Caco-2 (cell line): ENCODE measurements around the gene CPED1. TPM values are rescaled to one million over a fixed set of nuclear protein-coding genes. Genes with fewer than 3 reads are reported as not detected.

Experiments used
- BruUV-seq: library from RNA; stranded (reverse); fragments of 400-500 nt; replicated peaks from 2 replicates; lab custom pipeline; 2021; lab: Mats Ljungman, UMichigan
- CTCF ChIA-PET: fragments of 300-600 bp; sonication (Branson Sonifier 250); formaldehyde crosslinking; loops from one replicate; lab custom pipeline; 2022; ENCODE audit warnings: antibody characterized with exemption; lab: Charles Lee
- POLR2A ChIA-PET: fragments of 300-600 bp; sonication (Branson Sonifier 250); formaldehyde crosslinking; loops from one replicate; lab custom pipeline; 2022; ENCODE audit warnings: antibody characterized with exemption; lab: Charles Lee
- DNase-seq, 2 experiments: peaks; one replicate each; pipeline versions ENCODE4 v3.0.0 to v3.0.0-alpha.2; 2020 to 2022
- H3K27me3 ChIP-seq: replicated peaks from 2 replicates; pipeline ENCODE4 v1.6.0; 2011; ENCODE audit warnings: low read length; ENCODE audit not compliant: control insufficient read depth, insufficient read depth
- H3K36me3 ChIP-seq: 2 replicates; pipeline ENCODE4 v1.5.1; 2011; ENCODE audit warnings: low read length; ENCODE audit not compliant: control insufficient read depth, insufficient read depth
- H3K4me1 ChIP-seq: fragments of 250-450 bp; sonication (Bioruptor Pico); 2 replicates; pipeline ENCODE4 v1.5.1; 2020; ENCODE audit warnings: mild to moderate bottlenecking
- H3K4me3 ChIP-seq: 2 replicates; pipeline ENCODE4 v1.5.1; 2011; ENCODE audit warnings: low read depth, mild to moderate bottlenecking, control low read depth, low read length
- H3K9me3 ChIP-seq: fragments of 250-450 bp; sonication (Bioruptor Pico); 2 replicates; pipeline ENCODE4 v1.5.1; 2020; ENCODE audit warnings: mild to moderate bottlenecking, moderate library complexity
- H3K27ac Mint-ChIP-seq: one replicate; pipeline ENCODE4 v1.8.0; 2022; ENCODE audit warnings: mixed read lengths; ENCODE audit not compliant: unreplicated experiment
- H3K27me3 Mint-ChIP-seq: one replicate; pipeline ENCODE4 v1.8.0; 2022; ENCODE audit warnings: mixed read lengths; ENCODE audit not compliant: insufficient read depth, unreplicated experiment
- H3K36me3 Mint-ChIP-seq: one replicate; pipeline ENCODE4 v1.8.0; 2022; ENCODE audit warnings: mild to moderate bottlenecking, mixed read lengths; ENCODE audit not compliant: insufficient read depth, unreplicated experiment
- H3K4me1 Mint-ChIP-seq: one replicate; pipeline ENCODE4 v1.8.0; 2022; ENCODE audit warnings: low read depth, mixed read lengths; ENCODE audit not compliant: unreplicated experiment
- H3K4me3 Mint-ChIP-seq: one replicate; pipeline ENCODE4 v1.8.0; 2022; ENCODE audit warnings: mild to moderate bottlenecking, moderate library complexity, mixed read lengths; ENCODE audit not compliant: unreplicated experiment
- H3K9me3 Mint-ChIP-seq: one replicate; pipeline ENCODE4 v1.8.0; 2022; ENCODE audit warnings: mixed read lengths; ENCODE audit not compliant: unreplicated experiment
- CTCF ChIP-seq, 2 experiments: fragments of 200-600 bp in 1 of 2; IDR thresholded peaks; 1 replicate in 1 of 2; 2 replicates in 1 of 2; pipeline versions ENCODE4 v1.5.1 to v1.8.0; 2011 to 2022; ENCODE audit warnings: antibody characterized with exemption in 1 of 2, control low read depth in 1 of 2, inconsistent platforms in 1 of 2, low read depth in 1 of 2, low read length in 1 of 2, mild to moderate bottlenecking in 1 of 2, moderate library complexity in 1 of 2; ENCODE audit not compliant: insufficient read depth in 1 of 2, severe bottlenecking in 1 of 2, unreplicated experiment in 1 of 2
- intact Hi-C: fragments of 100-400 bp; cut with micrococcal nuclease; formaldehyde crosslinking; loops from one replicate; pipeline ENCODE4 v1.10.0; 2022; ENCODE audit not compliant: unreplicated experiment
- total RNA-seq: library from RNA; stranded (reverse); gene quantifications from 2 replicates; pipeline ENCODE4 v1.2.3, GENCODE V29; 2022

Gene CPED1
- total RNA-seq, 1 experiment from 2014 or later, result 0.23 TPM

DNA sequence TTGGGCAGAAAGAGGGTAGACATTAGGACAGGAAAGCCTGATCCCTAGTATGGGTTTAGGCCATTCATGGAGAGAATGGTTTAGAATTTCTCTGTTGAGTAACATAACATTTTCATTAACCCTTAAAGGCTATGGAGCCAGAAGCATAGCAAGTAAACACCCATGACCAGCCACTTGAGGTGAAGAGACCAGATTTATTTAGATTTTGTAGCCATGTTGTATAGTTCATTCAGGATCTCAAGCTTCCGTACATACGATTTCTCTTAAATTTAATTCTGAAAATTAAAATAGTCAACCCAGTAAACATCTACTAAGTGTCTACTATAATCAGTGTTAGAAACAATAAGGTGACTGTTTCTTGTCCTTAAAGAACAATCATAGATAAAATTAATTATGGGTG is 51.5 kb downstream of the CPED1 start:
- intact Hi-C loops, result no loop called here
- CTCF ChIA-PET, result no interaction called here

DNA sequence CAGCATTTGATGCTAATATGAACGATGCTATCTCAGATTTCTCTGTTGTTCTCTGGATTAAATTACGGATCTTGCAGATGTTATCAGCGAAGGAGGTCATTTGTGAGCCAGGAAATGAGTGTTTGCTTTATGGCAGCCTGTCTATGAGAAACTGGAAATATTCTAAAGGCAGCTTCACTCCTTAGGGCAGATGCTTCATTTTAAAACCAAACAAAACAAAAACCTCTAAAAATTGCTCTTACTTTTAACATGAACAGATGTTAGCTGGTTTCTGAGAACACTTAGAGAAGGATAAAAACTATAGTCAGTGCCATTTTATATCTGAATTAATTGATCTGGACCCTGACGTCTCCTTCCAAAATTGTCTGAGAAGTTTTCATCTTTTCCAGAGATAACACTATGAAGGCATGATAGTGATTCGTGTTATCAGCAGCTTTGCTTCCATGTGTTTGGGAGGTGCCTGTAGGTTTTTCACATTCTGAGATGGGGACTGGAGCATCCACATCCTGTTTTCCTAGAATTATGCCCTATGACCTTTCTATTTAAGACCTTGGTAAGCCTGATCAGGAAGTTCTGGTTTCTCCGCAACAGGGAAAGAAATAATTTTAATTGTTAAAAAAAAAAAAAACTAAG is 53.1 kb downstream of the CPED1 start:
- intact Hi-C loops, result no loop called here
- Histone ChIP-seq H3K36me3 (no peaks in the 10 kb centered on the region), H3K9me3 (no peaks in the 10 kb centered on the region), H3K4me1 (no peaks in the 10 kb centered on the region), H3K27me3 (no peaks in the 10 kb centered on the region), H3K4me3 (no peak overlapping the region)
- Mint-ChIP-seq H3K4me3 (no peak overlapping the region), H3K9me3 (no peaks in the 10 kb centered on the region), H3K36me3 (no peaks in the 10 kb centered on the region), H3K27ac (no peak overlapping the region), H3K4me1 (no peaks in the 10 kb centered on the region), H3K27me3 (no peaks in the 10 kb centered on the region)
- DNase-seq, result no peak
- POLR2A ChIA-PET, result interaction anchor here (0.7 kb wide), 1 partner anchor 567 kb away, joined by 5 read pairs; no protein-coding TSS in a partner anchor
- no TSS peak for BruUV-seq
- no peak for TF ChIP-seq CTCF (IDR thresholded peaks at IDR 0.05; ENCODE audit: insufficient read depth in 1 of 2, low read depth in 1 of 2, low read length in 1 of 2, severe bottlenecking in 1 of 2, unreplicated experiment in 1 of 2)
- CTCF ChIA-PET, result no interaction called here

More for the DNA sequence above, 51.5 kb downstream of the CPED1 start:
- Mint-ChIP-seq H3K27me3 (no peaks in the 10 kb centered on the region), H3K36me3 (no peaks in the 10 kb centered on the region), H3K9me3 (no peaks in the 10 kb centered on the region), H3K4me3 (no peak overlapping the region), H3K4me1 (peaks cover 2% of the 10 kb centered on the region), H3K27ac (no peak overlapping the region)
- H3K36me3 ChIP-seq, result no peaks in the 10 kb centered on the region
- DNase-seq, result no peak
- no peaks in the 10 kb centered on the region for H3K4me1 ChIP-seq
- H3K27me3 ChIP-seq, result no peaks in the 10 kb centered on the region
- no TSS peak for BruUV-seq
- no peak overlapping the region for H3K4me3 ChIP-seq
- POLR2A ChIA-PET, result no interaction called here
- no peak for TF ChIP-seq CTCF (IDR thresholded peaks at IDR 0.05; ENCODE audit: insufficient read depth in 1 of 2, low read depth in 1 of 2, low read length in 1 of 2, severe bottlenecking in 1 of 2, unreplicated experiment in 1 of 2)
- H3K9me3 ChIP-seq, result no peaks in the 10 kb centered on the region

DNA sequence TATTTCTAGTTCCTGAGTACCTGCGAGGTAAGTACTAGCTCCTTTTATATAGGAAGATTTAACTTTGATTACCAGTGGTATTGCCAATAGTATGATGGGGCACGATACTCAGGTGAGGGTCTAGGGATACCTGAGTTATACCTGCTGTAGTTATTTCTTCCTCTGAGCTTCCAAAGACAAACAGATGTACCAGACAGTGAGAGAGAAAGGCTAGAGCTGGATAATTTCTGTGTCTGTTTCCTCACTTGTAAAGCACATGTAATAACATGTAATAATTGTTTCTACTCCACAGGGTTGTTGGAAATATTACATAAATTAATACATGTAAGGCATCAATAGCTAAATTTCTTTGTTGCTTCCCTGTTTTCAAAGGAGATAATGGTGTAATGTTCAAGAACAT is 53.7 kb downstream of the CPED1 start:
- H3K4me3 Mint-ChIP-seq, result no peak overlapping the region
- no peaks in the 10 kb centered on the region for H3K27me3 Mint-ChIP-seq
- no TSS peak for BruUV-seq
- H3K4me1 ChIP-seq, result no peaks in the 10 kb centered on the region
- H3K4me3 ChIP-seq, result no peak overlapping the region
- H3K9me3 ChIP-seq, result no peaks in the 10 kb centered on the region
- no peaks in the 10 kb centered on the region for H3K36me3 Mint-ChIP-seq
- ChIA-PET POLR2A (interaction anchor here (0.7 kb wide), 1 partner anchor 567 kb away, joined by 5 read pairs; no protein-coding TSS in a partner anchor), CTCF (no interaction called here)
- no peaks in the 10 kb centered on the region for H3K4me1 Mint-ChIP-seq
- no peak for DNase-seq
- H3K27ac Mint-ChIP-seq, result no peak overlapping the region
- H3K27me3 ChIP-seq, result no peaks in the 10 kb centered on the region
- H3K9me3 Mint-ChIP-seq, result no peaks in the 10 kb centered on the region
- no peak for TF ChIP-seq CTCF (IDR thresholded peaks at IDR 0.05; ENCODE audit: insufficient read depth in 1 of 2, low read depth in 1 of 2, low read length in 1 of 2, severe bottlenecking in 1 of 2, unreplicated experiment in 1 of 2)
- H3K36me3 ChIP-seq, result no peaks in the 10 kb centered on the region
- intact Hi-C loops, result no loop called here
